HuH-7.5 (cell line): ENCODE results near the gene ADGRD1.

Experiments
- DNase-seq: peaks from one replicate; pipeline ENCODE4 v3.0.0; 2011; ENCODE audit warnings: low spot score

Gene ADGRD1

DNA sequence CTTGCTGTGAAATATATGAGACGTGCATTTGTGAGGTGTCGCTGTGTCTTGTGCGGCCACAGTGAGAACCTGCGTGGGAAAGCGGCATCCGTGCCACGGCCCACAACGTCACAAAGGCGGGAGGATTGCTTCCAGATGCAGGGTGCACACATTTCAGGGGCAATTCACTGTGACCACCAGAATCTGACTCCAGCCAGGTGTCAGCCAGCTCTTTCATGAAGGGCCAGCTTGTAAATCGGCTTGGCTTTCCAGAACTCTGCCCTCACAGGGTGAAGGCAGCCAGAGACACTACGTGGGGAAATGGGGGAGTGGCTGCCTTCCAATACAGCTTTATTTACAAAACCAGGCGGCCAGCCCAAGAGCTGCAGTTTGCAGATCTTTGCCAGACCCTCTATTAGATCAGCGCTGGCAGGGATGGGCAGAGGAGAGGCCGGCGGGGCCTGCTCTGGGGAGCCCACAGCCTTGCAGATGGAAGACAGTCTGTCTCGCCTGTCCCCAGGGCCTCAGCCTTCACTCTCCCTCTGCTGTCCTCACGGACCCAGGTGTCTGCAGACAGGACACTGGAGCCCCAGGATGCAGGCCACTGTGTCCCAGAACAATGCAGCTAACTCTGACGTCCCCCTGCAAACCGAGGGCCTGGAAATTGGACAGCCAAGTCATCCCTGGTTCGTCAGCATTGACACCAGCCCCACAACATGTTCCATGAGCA is 53.5 kb downstream of the ADGRD1 start:
- DNase-seq: no peak

DNA sequence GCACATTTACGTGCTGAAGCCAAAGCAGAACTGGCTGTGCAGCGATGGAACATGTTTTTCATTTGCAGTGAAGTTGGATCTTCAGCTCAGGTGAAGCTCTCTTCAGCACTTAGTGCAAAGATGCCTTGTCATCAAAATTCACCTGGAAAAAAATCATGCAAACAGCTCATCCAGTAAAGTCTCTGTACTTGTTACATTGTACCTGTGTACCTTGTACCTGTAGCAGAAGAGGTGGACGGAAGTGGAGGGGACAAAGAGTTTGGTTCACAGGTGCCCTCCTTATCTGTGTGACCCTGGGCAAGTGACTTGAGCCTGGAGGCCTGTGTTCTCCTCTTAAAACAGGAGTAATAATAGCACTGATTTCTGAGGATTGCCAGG is 54.0 kb downstream of the ADGRD1 start:
- DNase-seq: no peak

DNA sequence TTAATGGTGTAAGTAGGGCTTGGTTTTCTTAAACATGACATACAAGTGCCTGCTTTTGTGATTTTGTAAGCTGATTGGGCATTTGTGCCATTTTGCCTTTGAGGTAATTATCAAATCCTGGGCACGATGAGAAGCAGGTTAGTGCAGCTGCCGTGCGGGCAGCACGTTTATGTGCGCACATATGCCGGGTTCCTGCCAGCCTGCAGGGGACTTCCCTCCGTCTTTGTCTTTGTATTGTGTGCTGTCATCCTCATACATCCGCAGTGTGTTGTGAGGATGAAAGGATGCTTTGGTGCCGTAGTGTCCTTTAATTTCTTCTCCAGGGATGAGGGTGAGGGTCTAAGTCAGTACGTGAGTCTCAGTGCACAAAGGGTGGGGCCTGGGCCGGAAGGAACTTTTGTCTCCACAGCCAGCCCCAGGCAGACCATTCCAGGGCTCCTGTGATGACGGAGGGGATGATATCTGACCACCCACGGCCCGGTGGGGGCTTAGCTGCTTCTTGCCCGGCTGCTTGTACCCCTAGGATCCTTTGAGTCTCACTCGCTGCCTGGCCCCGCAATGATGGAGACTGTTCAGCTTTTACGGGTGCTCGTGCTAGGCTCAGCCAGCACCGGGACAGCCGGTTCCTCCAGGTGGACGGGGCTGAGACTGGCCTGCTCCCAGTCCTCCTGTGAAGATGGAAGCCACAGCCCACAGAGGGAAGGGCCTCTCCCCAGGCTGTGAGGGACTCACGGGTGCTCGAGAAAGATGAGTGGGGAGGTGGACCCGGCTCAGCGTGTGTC is 54.6 kb downstream of the ADGRD1 start:
- DNase-seq: no peak

DNA sequence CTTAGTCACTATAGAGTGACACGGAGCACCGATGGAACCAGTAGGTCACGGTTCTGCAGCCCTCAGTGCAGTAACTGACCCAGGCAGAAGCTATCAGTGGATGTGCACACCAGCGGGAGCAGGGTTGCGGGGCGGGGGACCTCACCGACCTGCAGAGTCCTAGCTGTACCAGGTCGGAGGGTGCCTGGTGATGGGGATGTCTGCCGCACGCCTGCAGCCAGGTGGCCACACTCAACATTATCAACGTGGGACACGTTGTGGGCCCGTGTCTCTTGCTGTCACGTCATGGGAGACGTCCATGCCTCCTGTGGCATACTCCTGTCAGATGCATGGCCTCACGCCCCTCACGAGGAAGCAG is 55.2 kb downstream of the ADGRD1 start:
- no peak for DNase-seq

DNA sequence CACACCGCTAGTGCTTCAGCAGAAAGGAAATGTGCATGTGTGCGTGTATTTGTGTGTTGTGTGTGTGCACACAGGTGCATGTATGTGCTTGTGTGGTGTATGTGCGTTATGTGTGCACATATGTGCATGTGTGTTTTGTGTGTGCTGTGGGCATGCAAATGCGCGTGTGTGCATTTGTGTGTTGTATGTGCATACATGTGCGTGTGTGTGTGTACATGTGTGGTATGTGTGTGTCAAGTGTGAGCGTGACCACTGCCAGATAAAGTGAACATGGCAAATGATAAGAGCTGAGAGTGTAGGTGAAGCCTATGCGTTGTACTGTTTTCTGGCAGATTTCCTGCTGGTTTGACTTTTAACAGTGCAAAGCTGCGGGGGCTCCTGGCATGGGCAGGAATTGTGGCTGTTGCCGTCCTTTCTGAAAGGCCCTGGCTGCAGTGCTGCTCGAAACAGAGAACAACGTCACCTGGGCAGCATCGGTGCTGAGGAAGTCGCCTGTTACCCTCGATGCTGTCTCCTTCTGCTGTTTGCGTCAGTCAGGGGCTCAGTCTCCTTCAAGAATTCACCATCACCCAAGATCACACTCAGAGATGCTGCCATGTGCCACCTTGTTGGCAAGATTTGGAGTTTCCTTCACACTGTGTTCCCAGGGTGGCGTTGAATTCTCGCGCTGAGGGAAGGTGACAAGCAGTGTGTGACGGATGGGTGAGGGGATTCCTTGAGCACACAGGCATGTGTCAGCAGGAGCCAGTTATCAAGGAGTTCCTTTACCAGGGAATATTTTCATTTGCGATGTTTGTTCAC is 56.1 kb downstream of the ADGRD1 start:
- DNase-seq: no peak

DNA sequence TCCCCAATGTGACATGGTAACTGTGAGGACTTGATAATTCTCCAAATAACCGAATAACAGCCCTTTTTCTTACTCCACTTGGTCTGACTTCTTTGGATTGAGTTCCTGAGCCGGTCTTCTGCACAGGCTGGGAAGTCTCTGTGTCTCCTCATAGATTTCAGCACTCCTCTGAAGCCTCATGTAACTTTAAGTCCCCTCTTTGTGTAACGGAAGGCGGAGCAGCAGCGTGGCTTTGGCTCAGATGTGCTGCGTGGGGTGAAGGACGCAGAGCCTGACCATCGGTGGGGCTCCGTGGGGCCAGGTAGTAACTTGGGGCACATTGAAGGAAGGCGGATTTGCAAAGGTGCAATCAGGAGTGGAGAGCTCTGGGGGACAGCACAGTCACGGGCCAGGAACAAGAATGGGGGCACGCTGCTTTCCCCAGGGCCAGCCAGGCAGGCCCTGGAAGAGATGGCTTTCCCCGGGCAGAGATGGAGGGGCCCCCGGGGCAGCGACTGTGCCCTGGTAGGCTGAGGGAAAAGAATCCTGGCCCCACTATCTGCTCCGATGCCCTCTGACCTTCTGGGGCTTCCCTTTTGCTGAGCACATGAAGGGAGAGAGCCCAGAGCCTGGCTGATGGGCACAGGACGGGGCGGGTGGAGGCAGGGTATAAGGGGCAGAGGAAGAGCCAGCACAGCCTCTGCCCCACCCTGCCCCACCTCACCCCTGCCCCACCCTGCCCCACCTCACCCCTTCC is 56.9 kb downstream of the ADGRD1 start:
- DNase-seq: no peak

DNA sequence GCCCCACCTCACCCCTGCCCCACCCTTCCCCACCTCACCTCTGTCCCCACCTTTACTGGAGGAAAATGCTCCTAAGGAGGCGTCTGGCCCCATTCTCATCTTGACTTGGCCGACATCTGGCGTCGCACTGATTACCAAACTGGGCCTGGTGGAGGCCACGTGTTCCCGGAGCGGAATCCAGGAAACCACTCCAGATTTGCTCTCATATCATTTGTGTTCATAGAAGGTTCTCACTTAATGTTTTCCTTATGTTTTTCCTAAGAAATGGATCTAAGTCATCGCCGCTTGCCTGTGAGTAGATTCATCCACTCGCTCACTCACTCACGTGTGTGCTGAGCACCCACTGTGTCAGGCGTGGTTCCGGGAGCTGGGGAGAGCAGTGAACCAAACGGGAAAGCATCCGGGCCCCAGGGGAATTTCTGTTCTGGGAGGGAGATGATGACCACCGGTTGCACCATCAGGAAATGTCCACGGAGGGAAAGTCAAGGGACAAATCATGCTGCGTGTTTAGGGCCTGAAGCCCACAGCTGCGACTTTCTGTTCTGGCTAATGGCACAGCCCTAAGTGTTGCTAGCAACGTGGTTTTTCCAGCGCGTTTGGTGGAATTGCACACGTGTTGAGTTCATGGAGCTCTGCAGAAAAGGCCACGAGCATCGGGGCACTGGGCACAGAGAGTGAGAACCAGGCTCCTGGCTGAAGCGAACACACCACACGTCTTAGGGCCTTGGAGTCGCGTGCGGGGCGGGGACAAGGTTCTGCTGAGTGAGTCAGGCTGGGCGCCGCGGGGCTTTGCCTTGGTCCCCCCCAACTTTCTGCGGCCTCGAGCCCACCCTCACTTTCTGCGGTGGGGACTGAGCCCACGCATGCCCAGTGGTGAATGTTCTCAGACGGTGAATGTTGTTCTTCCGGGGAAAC is 57.7 kb downstream of the ADGRD1 start:
- no peak for DNase-seq

DNA sequence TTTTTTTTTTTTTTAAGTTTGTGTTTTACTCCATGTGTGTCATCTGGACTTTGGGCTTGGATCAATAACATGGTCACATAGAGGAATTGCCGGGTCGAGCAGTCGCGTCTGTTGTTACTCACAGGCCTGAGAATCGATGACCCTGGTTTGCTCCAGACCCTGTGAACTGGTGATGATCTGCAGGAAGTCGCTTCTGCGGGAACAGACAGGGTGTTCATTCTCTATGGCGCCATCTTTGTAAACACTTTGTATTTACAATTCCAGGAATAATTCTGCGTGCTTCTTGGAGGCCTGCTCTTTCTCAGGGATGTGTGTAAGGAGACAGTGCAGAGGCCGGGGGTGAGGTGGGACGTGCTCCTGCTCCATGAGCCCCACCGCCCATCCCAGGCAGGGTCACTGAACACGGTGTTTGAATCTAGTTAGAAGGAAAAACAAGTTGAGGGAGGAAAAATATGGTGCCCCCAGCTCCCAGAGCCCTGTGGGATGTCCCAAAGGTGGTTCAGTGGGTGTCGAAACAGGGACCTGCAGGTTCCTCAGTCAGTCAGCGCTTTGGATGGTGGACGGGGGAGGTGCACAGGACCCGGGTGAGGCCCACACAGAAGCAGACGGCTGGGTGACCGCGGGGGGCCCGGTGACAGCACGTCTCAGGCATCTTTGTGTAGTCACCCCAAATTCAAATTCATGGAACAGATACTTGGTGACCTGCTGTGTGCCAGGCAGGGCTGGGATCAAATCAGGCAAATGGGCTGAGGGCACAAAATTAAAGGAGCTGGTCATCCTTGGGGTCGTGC is 58.8 kb downstream of the ADGRD1 start:
- peak; percentile 94 for DNase-seq

DNA sequence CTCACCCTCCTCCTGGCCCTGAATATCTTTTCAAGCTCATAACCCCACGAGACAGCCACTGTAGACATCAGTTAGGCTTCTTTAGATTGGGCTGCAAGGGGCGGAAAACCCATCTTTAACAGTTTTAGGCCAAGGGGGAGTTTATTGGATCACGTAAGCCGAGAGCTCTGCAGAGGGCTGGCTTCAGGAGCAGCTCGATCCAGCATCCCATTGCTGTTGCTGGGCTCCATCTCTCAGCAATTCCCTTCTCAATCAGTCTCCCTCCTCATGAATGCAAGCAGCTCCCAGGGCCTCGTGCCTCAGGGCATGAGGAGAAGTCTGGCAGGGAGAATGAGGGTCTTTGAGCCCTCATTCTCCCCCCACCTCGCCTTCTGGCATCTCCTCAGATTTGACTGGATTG is 59.4 kb downstream of the ADGRD1 start:
- no peak for DNase-seq

DNA sequence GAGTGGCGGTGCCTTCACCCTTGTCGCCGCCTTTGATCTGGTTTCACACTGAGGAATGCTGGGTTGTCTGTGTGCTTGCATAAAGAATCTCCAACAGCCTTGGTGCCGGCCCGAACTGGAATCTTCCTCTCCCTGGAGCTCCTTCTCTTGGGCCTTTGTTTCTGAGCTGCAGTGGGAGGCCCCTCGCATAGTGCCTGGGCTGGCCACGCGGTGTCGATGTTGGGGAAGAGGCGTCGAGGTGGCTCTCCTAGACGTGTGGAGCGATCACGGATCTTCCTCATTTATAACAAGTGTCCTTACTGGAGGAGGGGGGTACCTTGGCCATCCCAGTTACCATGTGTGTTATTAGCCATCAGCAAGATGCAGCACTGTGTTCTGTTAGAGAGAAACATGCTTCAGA is 60.6 kb downstream of the ADGRD1 start:
- DNase-seq: no peak

DNA sequence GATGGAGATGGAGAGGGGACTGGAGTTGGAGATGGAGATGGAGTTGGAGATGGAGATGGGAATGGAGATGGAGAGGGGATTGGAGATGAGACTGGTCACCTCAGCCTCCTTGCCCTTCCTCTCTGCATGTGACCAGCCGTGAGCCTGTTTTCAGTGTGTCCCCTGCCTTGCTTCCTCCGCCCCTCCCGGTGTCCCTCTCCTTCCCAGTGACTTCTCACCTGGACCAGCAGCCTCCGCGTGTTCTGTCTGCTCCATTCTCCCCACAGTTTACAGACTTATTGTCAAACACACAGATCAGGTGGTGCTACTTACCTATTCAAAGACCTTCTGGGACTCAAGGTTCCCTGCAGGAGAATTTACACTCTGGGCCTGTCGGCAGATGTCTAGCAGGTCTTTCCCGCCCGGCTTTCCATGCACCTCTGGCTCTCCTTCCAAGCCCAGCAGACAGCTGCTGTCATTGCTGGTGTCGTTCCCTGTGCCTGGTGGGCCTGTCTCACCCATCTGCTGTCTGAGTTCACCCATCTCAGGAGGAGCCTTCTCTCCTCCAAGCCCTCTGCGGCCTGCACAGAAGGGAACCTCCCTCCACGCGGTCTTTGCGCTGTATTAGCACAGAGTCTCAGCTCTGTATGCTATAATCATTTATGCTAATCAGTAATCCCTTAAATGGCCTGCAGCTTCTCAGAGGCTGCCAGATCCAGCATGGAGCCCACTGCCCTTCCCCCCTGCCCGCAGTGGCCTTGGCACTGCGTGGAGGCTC is 62.1 kb downstream of the ADGRD1 start:
- no peak for DNase-seq

DNA sequence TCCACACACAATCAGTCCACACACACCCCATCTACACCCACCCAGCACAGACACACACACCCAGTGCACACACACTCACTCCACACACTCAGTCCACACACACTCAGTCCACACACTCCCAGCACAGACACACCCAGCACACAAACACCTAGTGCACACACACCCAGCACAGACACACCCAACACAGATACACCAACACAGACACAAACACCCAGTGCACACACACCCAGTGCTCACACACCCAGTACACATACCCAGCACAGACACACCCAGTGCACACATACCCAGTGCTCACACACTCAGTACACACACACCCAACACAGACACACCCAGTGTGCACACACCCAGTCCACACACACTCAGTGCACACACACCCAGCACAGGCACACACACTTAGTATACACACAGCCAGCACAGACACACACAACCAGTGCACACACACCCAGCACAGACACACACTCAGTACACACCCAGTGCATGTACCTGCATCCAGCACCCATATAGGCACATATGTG is 63.8 kb downstream of the ADGRD1 start:
- no peak for DNase-seq

DNA sequence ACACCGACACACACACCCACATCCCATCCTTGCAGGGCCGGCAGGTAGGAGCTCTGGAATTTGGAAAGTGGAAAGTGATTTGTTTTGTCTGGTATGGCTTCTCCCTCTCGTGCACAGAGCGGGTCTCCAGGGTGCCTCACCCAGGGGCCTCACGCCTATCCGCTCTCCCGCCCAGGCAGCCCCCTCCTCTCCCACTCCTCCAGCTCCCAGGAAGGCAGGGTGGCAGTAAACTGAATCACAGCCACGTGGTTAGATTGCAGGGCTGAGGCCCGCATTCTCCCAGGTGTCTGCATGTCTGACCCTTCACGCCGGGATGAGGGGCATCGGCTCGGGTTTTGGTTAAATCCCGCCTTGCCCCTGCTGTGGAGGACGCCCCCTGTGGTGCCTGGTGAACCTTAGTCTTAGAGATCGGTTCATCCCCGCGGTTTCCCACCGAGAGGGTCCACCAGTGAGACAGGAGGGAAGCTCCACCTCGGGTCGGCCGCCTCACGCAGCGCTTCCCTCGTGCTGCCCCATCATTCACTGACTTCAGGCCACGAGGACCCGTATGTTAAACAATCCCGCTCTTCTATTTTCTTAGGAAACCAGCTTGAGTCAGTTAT is 64.4 kb downstream of the ADGRD1 start:
- no peak for DNase-seq

DNA sequence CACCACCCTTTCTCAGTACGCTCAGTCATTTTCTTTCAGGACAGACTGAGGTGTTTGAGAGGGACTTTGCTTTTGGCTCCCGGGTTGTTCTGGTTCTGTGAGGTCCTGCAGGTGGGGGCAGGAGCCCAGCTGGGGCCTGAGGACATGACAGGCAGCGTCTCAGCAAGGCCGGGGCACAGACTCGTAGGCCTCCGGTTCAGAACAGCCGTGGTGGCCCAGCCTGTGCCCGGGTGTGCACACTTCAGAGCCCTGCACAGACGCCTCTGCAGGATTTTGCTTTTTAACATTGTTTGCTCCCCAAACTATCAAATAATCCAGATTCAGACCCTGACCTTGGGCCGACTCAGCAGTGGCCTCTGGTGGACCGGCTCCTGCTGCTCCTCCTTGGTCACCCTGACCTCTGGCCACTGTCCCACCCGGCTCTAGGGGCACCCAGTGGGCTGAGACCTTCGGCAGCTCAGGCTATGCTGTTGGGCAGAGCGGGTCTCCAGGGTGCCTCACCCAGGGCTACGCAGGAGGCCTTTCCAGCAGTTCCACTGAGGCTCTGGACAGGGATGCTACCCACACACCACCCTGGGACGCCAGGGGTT is 65.2 kb downstream of the ADGRD1 start:
- no peak for DNase-seq

DNA sequence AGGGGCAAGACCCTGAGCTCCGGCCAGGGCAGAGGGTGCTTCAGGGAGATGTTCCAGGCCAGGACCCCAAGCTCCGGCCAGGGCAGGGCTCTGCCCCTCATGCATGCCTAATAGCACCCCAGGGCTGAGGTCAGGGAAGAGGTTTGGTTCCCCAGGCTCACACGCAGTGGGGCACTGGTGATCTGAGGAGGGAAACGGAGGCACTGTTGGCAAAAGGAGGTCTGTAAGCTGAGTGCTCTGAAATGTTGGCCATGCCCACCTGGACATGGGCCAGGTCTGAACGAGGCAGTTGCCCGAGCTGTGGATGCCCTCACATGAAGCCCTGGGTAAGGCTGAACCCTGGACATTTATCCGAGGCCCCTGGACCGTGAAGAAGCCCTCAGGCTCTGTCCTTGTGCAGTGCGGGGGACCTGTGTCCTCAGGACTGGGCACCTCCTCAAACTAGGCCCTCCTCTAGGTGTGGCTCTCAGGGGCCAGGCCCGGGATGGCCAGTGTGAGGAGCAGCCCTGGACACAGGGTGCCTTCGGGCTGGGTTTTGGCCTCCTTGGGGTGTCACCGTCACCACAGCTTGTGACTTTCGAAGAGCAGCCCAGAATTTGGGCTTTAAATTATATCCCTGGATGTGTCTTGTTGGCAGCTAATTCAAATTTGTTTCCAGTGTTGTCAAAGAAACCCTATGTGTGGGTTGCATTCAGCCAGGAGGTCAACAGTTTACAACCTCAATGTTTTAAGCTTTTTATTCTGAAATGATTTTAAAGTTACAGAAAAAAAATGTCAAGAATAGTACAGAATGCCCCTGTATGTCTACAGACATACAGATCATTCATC is 66.8 kb downstream of the ADGRD1 start:
- DNase-seq: no peak

DNA sequence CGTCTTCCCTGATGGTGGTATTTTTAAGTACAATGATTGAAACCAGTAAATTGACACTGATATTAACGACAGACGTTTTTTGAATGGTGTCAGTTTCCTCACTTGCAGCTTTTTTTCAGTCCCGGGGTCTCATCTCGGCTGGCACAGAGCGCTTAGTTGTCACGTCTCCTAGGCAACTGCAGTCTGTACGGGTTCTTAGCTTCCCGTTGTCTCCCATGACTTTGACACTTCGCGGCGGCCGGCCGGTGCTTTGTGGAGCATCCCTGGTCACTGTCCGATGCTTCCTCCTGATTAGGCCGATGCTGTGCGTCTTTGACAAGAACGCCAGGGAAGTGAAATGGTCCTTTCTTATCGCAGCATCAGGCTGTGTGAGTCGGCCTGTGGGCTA is 67.4 kb downstream of the ADGRD1 start:
- DNase-seq: no peak

DNA sequence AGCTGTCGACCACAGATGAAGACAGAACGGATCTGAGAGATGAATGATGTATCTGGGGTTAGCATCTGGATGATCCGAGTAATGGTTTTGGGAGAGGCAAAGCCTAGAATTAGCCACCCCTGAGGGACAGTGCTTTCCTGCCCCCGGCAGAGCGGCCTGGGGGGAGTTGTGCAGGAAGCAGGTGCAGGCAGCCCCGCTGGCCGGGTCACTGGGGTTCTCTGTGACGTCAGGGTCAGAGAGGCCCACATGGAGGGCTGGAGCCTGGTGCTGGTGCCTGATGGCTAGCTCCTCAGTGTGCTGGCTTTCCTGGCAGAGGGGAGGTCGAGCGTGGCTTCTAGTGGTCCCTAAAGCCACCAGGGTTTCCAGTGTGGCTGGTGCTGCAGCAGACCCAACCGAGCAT is 70.3 kb downstream of the ADGRD1 start:
- DNase-seq: no peak

DNA sequence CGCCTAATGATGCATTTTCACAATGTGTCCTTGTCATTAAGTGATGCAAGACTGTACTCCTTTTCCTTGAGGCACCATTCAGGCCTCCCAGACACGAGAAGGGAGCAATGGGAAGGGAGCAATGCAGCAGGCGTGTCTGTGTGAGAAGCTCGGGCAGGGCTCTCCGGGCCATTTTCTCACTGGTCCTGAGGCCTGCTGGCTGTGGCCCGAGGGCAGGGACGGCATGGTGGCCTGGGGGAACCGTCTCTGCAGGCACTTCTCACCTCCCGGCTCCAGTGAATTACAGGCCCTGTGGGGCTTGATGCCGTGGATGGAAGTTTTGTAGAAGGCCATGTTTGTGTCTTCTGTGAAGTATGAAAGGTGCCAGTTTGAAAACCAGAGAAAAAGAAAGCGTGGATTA is 71.0 kb downstream of the ADGRD1 start:
- no peak for DNase-seq
